GM23248 (cell line): ENCODE results near the gene RBM38. TPM values are rescaled to one million over a fixed set of nuclear protein-coding genes. Genes with fewer than 3 reads are reported as not detected.
A peak's percentile ranks its signal among the peaks of the same experiment; 100 is the strongest.

Source experiments
- DNase-seq: peaks from one replicate; pipeline ENCODE4 v3.0.0-alpha.2; 2015
- H2AFZ ChIP-seq: fragments of 200-600 bp; sonication (generic); 2 replicates; pipeline ENCODE4 v1.6.1; 2016; ENCODE audit warnings: antibody characterized with exemption
- H3F3A ChIP-seq: fragments of 200-600 bp; sonication (generic); 2 replicates; pipeline ENCODE4 v1.6.1; 2016; ENCODE audit warnings: mild to moderate bottlenecking, antibody characterized with exemption, mixed run types; ENCODE audit not compliant: insufficient read depth
- H3K27ac ChIP-seq: fragments of 200-600 bp; sonication (generic); 2 replicates; pipeline ENCODE4 v1.5.1; 2016; ENCODE audit warnings: mild to moderate bottlenecking
- H3K27me3 ChIP-seq: fragments of 200-600 bp; sonication (generic); replicated peaks from 2 replicates; pipeline ENCODE4 v1.6.1; 2016; ENCODE audit warnings: mild to moderate bottlenecking; ENCODE audit not compliant: insufficient read depth
- H3K36me3 ChIP-seq: fragments of 200-600 bp; sonication (generic); 2 replicates; pipeline ENCODE4 v1.6.1; 2016; ENCODE audit warnings: low read depth, mild to moderate bottlenecking
- H3K4me1 ChIP-seq: fragments of 200-600 bp; sonication (generic); 2 replicates; pipeline ENCODE4 v1.6.1; 2016; ENCODE audit warnings: mild to moderate bottlenecking; ENCODE audit not compliant: insufficient read depth
- H3K4me2 ChIP-seq: fragments of 200-600 bp; sonication (generic); one replicate; pipeline ENCODE4 v1.6.1; 2016; ENCODE audit warnings: mild to moderate bottlenecking; ENCODE audit not compliant: unreplicated experiment
- H3K4me3 ChIP-seq: fragments of 200-600 bp; sonication (generic); 2 replicates; pipeline ENCODE4 v1.5.1; 2016; ENCODE audit warnings: mild to moderate bottlenecking
- H3K79me2 ChIP-seq: fragments of 200-600 bp; sonication (generic); 2 replicates; pipeline ENCODE4 v1.6.1; 2016; ENCODE audit warnings: mild to moderate bottlenecking; ENCODE audit not compliant: insufficient read depth
- H3K9ac ChIP-seq: fragments of 200-600 bp; sonication (generic); 2 replicates; pipeline ENCODE4 v1.6.1; 2016; ENCODE audit warnings: mild to moderate bottlenecking
- H3K9me2 ChIP-seq: fragments of 200-600 bp; sonication (generic); 2 replicates; pipeline ENCODE4 v1.6.1; 2016; ENCODE audit warnings: mixed run types, mild to moderate bottlenecking, moderate library complexity; ENCODE audit not compliant: insufficient read depth
- H3K9me3 ChIP-seq: fragments of 200-600 bp; sonication (generic); one replicate; pipeline ENCODE4 v1.6.1; 2017; ENCODE audit warnings: low read depth
- H4K20me1 ChIP-seq: fragments of 200-600 bp; sonication (generic); 2 replicates; pipeline ENCODE4 v1.6.0; 2016; ENCODE audit not compliant: insufficient read depth
- EZH2 ChIP-seq: fragments of 200-600 bp; sonication (generic); IDR thresholded peaks from 2 replicates; pipeline ENCODE4 v1.6.1; 2018; ENCODE audit warnings: antibody characterized with exemption, mild to moderate bottlenecking; ENCODE audit not compliant: insufficient read depth, poor library complexity, severe bottlenecking
- EZH2phosphoT487 ChIP-seq: fragments of 200-600 bp; sonication (generic); IDR thresholded peaks from 2 replicates; pipeline ENCODE4 v1.6.1; 2018; ENCODE audit warnings: antibody characterized with exemption, moderate library complexity, mild to moderate bottlenecking, low read depth; ENCODE audit not compliant: insufficient read depth
- WGBS, 2 experiments: methylation state at CpG; one replicate each; pipeline ENCODE4 v1.1.6; 2015 to 2017; ENCODE audit warnings: low lambda C conversion rate in 2 of 2, low coverage in 1 of 2; ENCODE audit errors: missing lambda C conversion rate in 2 of 2; 5-methylcytosine and 5-hydroxymethylcytosine counted together
- in situ Hi-C: fragments of 300-500 bp; cut with MboI; formaldehyde crosslinking; loops from 2 replicates; pipeline ENCODE4 v1.15.0; 2020
- polyA plus RNA-seq: library from polyadenylated mRNA; unstranded; fragments of >200 nt; fragmentation: Nextera tagmentation; extraction: Ambion mirVana; gene quantifications from 2 replicates; pipeline ENCODE4 v1.2.1, GENCODE V29; 2016
- total RNA-seq: library from RNA; depleted of rRNA; stranded (reverse); fragments of >200 nt; shearing (Covaris generic); gene quantifications from 2 replicates; pipeline ENCODE4 v1.2.3, GENCODE V29; 2014; rRNA removed

RBM38 gene
- total RNA-seq, result 3.7 and 8.1 TPM in 2 replicates
- 1.3 and 2.0 TPM in 2 replicates for polyA plus RNA-seq

DNA sequence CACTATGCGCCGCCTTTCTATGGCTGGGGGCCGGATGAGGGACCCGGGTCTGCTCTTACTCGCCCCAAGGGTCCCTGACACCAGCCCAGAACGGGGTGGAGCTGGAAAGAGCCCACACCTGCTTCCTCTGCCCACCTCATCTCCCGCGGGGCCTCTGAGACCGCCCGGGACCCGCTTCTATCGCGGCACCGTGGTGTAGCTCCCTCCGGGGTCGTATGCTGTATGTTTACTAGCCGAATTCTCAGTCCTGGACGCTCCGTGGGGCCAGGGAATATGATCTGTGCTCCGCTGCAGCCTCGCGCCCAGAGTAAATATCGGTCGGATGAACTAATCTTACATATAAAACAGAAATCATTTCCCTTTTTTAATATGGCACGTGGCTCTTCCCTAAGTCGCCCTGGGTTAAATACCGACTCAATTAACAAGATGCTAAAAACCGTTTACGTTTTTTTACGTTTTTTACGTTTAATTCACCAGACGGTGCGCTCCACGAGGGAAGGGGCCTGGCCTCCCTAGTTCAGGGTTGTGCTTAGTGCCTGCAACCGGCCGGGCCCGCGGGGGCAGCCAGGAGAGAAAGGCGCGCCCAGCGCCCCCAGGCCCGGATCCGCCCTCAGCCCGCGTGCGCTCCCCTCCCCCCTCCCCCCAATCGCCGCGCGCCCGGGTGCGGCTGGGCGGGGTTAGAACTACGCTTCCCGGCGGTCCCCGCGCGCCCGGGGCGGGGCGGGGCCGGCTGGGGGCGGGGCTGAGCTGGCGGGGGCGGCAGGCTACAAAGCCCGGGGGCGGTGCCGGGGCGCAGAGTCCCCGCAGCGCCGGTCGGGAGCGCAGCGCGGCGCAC lies at the start of gene RBM38:
TSS of gene RBM38 (plus strand) at position 793 of the 835 bp plus-strand sequence. CDS start 186 bp downstream, outside the sequence.
- in situ Hi-C loops, result no loop called here
- Histone ChIP-seq H3K9me3 (no peaks in the 10 kb centered on the region), H3K36me3 (no peaks in the 10 kb centered on the region), H3F3A (no peaks in the 10 kb centered on the region), H3K27me3 (no peaks in the 10 kb centered on the region), H3K79me2 (0 out of 2 replicates have a peak, but pooled peaks cover 3% of the 10 kb centered on the region), H3K4me2 (peak within 1 kb of the TSS; percentile 69), H3K4me3 (peak within 1 kb of the TSS; percentile 70), H3K9me2 (no peaks in the 10 kb centered on the region), H3K27ac (no peak within 1 kb of the TSS), H2AFZ (peak within 1 kb of the TSS; percentile 89), H3K4me1 (peaks cover 7% of the 10 kb centered on the region; the same call in 1 of the 2 replicates), H3K9ac (peak within 1 kb of the TSS; percentile 41; the same call in 1 of the 2 replicates), H4K20me1 (no peaks in the 10 kb centered on the region)
- TF ChIP-seq EZH2, result no peak
- peak; percentile 87 for DNase-seq
- 50 to 62% methylated on average over 42 to 56 of the region's 78 CpGs for WGBS, 2 experiments

DNA sequence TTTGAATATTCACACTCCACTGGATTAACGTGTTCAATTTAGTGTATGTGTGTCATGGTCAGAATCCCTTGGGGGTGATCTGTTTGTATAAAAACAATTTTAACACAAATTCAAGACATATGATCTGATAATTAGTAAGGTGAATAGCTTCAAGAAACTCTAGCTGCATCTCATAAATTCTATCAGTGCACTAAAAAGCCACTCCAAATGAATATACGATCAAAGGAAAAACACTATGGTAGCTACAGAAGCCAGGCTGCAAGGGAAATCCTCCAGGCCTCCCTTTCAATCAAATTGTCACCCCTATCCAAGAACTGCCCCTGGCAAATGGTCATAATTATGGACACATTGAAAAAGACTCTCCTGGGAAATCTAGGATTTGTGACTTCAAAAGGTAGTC lies 49.5 kb upstream of the RBM38 start:
- H3K79me2 ChIP-seq, result no peaks in the 10 kb centered on the region
- no peaks in the 10 kb centered on the region for H3K36me3 ChIP-seq
- no peak for DNase-seq
- H3K27me3 ChIP-seq, result peaks cover 14% of the 10 kb centered on the region; the same call in 1 of the 2 replicates
- no peak for TF ChIP-seq EZH2phosphoT487
- TF ChIP-seq EZH2, result no peak
- in situ Hi-C loops, result loop anchor here (5.0 kb wide), 1 partner anchor 254 kb away; no protein-coding TSS in a partner anchor
- no peak overlapping the region for H3K4me2 ChIP-seq
- no peaks in the 10 kb centered on the region for H3K9me2 ChIP-seq
- no peak overlapping the region for H3K9ac ChIP-seq
- 91 to 94% methylated on average over 2 of the region's 2 CpGs for WGBS, 2 experiments
- H3K4me3 ChIP-seq, result no peak overlapping the region
- H3K9me3 ChIP-seq, result no peaks in the 10 kb centered on the region
- no peaks in the 10 kb centered on the region for H4K20me1 ChIP-seq
- H3K4me1 ChIP-seq, result peaks cover 7% of the 10 kb centered on the region
- no peak overlapping the region for H3K27ac ChIP-seq
- H2AFZ ChIP-seq, result no peak overlapping the region
- peaks cover 5% of the 10 kb centered on the region for H3F3A ChIP-seq

GRCh38 chr20:57342829-57343228 lies 48.4 kb upstream of the RBM38 start:
- 7% methylated on average over 2 of the region's 2 CpGs for WGBS, 2 experiments
- peak; percentile 78 for DNase-seq
- Histone ChIP-seq H4K20me1 (no peaks in the 10 kb centered on the region), H3K4me1 (peaks cover 14% of the 10 kb centered on the region), H3K36me3 (no peaks in the 10 kb centered on the region), H3K4me3 (no peak overlapping the region), H3F3A (peaks cover 17% of the 10 kb centered on the region), H3K9ac (no peak overlapping the region), H3K27ac (no peak overlapping the region), H3K4me2 (no peak overlapping the region), H3K9me2 (no peaks in the 10 kb centered on the region), H3K27me3 (peaks cover 9% of the 10 kb centered on the region; the same call in 1 of the 2 replicates), H3K79me2 (no peaks in the 10 kb centered on the region), H3K9me3 (no peaks in the 10 kb centered on the region), H2AFZ (no peak overlapping the region)
- in situ Hi-C loops, result loop anchor here (5.0 kb wide), 1 partner anchor 256 kb away; no protein-coding TSS in a partner anchor
- TF ChIP-seq EZH2phosphoT487 (0 out of 2 replicates have a peak, but pooled peaks have one; percentile 53), EZH2 (no peak)

- Histone ChIP-seq H3K27ac (peak overlapping the region; percentile 36), H3K9me2 (no peaks in the 10 kb centered on the region), H3K9ac (no peak overlapping the region), H3K79me2 (no peaks in the 10 kb centered on the region; the same call in none of the 2 replicates), H3K9me3 (no peaks in the 10 kb centered on the region), H3K4me1 (peaks cover 23% of the 10 kb centered on the region), H2AFZ (no peak overlapping the region), H4K20me1 (no peaks in the 10 kb centered on the region), H3F3A (peaks cover 22% of the 10 kb centered on the region), H3K36me3 (no peaks in the 10 kb centered on the region), H3K4me2 (no peak overlapping the region), H3K4me3 (no peak overlapping the region), H3K27me3 (no peaks in the 10 kb centered on the region)
- peak; percentile 92 for DNase-seq
- in situ Hi-C loops, result no loop called here
- no peak for TF ChIP-seq EZH2
- TF ChIP-seq EZH2phosphoT487, result no peak
- WGBS, 2 experiments, result 0 to 1% methylated on average over 4 of the region's 4 CpGs
Observed at GRCh38 chr20:57346477-57346876, 44.7 kb upstream of the RBM38 start.
